Hippocampal formation (tissue), 2 donors: ENCODE measurements around the gene NNAT.

Experiments used
- DNase-seq, 2 donors: peaks; one replicate each; lab custom pipeline; 2025; lab: John Stamatoyannopoulos, UW

Gene NNAT

GRCh38 chr20:37523911-37524700 is 3.1 kb downstream of the NNAT start:
- DNase-seq, result no peak

DNA sequence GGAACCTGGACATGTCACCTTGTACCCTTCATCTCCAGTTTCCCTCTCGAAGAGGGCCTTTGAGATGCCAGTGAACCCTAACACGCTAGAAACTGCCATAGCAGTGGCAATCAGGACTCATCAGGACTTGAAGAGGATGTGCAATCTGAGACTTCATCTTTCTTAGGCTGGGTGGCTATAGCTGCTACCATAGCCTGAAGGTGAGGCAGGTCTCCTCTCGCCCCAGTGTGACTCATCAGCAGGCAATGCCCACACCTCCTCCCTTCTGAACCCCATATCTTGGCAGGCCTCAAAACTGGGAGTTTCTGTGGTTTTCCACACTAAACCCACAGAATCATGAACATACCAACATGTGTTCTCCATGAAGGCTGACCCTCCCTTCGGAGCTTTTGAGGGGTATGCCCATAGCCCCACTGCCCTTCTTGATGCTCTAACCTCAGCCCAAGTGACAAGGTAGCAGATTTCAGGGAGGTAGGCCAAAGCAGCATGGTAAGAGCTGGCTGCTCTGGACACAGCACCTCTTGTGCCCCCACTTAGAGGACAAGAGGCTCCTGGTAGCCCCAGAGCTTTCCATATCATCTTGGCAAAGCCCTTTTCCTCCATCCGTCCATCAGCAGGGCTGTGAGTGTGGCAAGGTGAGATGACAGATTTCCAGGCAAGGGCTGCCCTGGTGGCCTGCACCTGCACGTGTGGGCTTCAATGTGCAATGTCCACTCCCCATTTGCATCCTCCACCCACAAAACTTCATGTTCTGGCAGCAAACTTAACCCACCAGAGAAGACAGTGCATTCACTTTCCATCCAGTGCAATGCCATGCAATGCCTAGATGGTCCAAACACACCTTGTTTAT is 4.0 kb downstream of the NNAT start:
- no peak for DNase-seq

GRCh38 chr20:37525810-37526209 is 4.8 kb downstream of the NNAT start:
- DNase-seq, result no peak

DNA sequence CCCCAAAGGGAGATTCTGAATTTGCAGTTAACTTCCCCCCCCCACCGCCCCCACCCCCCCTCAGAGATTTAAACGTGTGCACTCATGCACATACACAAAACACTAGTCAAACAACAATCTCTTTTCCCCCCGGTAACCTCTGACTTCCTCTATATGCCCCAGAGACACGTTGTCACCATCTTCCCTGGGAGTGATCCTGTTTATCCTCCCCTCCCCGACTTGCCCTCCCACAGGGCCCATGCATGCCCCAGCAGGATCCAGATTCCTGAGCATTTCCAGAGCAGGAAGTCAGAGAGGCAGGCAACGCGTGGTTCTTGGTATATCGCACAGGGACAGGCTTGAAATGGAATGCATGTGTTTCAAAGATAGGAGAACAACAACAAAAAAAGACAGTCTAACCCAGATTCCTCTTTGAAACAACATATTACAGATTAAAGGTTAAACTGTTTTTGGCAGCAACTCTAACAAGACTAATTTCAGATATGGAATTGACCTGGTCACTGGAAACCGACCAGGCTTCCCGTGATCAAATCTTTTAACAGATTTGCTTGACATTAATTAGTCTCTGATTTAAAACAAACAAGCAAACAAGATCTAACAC is 5.3 kb downstream of the NNAT start:
- no peak for DNase-seq

GRCh38 chr20:37526839-37527637 is 6.0 kb downstream of the NNAT start:
- DNase-seq, result no peak

DNA sequence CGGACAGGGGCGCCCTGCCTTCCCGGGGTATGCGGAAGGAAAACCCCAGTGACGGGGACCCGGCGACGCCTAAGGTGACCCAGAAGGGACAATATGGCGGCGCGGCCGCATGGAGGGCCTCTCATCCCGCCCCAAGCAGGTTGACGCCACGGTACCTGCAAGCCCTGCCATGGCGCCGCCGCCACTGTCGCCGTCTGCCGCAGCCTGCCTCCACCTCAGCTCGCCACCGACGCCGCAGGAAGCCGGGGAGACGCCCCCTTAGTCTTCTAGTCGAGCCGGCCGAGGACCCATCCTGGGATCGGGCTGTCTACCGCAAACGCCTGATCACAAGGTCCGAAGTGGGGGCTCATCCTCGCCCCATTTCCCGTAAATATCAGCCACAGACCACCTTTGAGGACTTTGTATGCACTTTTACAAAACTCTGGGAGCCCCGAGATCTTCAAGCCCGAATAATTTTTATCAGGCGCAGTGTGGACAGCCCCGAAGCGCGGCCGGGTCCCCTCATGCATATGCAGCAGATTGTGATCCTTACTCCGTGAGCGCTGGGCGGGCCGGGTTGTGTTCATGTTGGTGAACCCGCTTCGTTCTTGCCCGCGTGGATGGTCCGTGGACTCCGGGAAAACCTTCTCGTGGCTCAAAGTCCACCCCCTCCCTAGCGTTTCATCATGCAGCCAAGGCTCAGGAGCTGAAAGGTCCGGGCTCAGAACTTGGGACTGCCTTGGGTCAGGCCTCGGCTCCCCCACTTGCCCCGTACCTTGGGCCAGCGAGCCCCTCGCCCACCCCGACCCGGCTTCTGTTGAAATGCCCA is 6.8 kb downstream of the NNAT start, which contains the start of gene BLCAP:
BLCAP (minus strand) TSS at position 239 of the 808 bp plus-strand sequence. CDS start 8,702 bp downstream, outside the sequence.
- peak; percentile 77 to 89 for DNase-seq

GRCh38 chr20:37528446-37529213 is 7.6 kb downstream of the NNAT start:
- DNase-seq, result no peak

DNA sequence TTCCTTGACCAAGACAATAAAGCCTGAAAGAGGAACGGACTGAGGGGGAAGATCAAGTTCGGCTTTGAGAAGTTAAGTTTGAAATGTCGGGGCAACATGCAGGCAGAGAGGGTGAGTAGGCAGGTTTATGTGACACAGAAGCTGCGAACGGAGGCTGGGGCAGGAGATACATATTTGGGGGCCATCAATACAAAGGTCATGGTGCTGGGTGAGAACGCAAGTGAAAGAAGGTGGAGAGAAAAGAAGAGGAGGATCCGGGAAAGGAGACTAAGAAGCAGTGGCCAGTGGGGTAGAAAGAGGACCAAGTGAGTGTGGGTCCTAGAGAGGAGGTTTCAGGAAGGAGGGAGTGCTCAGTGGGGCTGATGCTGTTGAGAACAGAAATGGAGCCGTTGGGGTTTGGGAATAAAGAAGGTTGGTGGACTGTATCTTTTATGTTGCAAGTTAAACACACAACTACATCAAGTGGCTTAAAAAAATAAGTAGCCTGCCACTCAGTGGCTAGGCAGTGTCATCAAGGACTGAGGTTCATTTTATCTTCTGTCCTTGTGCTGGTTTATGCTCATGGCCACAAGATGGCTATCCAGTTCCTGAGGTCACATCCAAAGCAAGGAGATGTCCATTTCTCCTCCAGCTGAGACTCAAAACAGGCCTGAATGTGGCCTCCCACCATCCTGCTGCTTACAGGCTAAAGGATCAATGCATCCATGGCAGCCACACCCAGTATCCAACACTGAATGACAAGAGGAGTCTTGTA is 8.3 kb downstream of the NNAT start:
- no peak for DNase-seq

- DNase-seq, result no peak
These were observed 9.0 kb downstream of the NNAT start for GRCh38 chr20:37529968-37530600.

DNA sequence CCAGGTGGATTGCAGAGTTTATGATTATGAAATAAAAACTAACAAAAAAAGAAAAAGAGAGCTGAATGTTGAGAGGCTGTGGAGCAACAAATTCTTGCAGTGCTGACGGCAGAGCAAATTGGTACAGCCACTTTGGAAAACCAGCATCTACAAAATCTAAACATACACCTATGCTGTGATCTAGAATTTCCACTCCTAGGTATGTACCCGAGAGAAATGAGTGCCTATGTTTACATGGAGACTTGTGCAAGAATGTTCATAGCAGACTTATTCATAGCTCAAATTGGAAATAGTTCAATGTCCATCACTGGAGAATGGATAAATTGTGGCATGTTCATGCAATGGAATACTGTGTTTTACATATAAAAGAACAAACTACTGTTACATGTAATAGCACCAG is 9.6 kb downstream of the NNAT start:
- no peak for DNase-seq

DNA sequence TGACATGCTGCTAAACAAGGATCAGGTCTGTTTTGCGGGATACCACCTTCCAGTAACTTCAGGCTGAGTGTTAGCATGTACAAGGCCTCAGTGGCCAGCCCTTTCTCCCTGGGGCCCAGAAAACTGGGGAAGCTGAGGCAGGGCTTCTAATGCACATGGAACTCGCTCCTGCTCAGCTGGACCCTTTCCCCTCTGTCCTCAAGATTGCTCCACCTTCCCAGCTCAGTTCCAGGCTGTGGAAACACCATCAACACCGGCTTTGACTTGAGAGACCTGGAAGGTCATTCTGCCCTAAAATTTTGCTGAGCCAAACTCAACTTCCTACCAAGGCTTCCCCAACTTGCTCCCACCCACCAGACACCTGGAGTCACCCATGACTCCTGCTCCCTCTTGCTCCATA is 10.8 kb downstream of the NNAT start:
- DNase-seq, result no peak

GRCh38 chr20:37533154-37533715 is 12.2 kb downstream of the NNAT start:
- DNase-seq, result no peak

GRCh38 chr20:37534401-37535157 is 13.5 kb downstream of the NNAT start:
- peak; percentile 39 to 80 for DNase-seq

DNA sequence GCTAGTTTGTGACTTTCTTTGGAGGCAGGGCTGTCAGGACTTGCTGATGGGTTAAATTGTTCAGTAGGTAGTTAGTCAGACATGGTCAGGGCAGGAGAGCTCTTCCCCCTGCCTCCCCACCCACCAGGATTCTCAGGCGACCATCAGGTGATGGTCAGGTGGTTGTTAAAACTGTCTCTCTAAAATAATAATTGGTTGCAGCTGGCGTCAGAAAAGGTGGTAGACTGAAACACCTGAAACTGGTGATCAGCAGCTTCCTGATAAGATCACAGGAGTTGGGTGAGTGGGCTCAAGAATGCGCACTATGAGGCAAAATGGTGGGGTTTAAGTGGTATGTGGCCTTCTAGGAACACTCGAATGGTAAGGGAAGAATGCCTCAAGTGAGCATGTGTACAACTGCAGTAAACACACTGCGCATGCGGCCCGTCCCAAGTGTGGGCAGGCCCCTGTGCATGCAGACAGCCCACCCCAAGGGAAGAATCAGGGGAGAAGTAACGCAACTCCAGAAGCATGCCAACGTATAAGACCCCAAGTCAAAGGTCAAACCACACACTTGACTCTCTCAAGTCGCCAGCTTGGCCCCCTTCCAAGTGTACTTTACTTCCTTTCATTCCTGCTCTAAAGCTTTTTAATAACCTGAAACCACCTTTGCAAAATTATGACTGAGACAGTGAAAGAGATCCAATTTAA is 14.5 kb downstream of the NNAT start:
- DNase-seq, result no peak

DNA sequence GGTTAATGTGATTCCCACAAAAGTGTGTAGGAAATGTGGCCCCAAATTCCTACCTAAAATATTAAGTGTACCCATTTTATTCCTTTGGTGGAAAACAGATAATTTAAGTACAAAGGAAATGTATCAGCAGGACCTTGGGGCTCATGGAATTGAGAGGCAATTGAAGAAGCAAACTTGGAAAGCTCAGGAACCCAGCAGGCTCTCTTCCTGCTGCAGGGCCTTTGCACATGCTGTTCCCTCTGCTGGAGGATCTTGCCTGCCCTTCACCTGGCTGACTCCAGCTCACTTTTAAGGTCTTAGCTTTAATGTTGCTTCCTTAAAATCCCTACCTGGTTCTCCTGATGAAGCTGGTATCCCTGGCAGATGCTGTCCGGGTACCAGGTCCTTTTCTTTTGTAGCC is 16.5 kb downstream of the NNAT start:
- no peak for DNase-seq

GRCh38 chr20:37538003-37538402 is 17.0 kb downstream of the NNAT start:
- no peak for DNase-seq

GRCh38 chr20:37539424-37539823 is 18.4 kb downstream of the NNAT start:
- DNase-seq, result no peak
